IMR-90 (cell line): ENCODE data around the gene BAZ1A.

ENCODE experiments used
- BHLHE40 ChIP-seq: fragments of 150-350 bp; IDR thresholded peaks from 2 replicates; pipeline ENCODE4 v1.6.1; 2016; ENCODE audit warnings: mild to moderate bottlenecking, low read depth, low read length
- CEBPB ChIP-seq: IDR thresholded peaks from 2 replicates; pipeline ENCODE4 v1.6.1; 2012; ENCODE audit warnings: low read depth, low read length, improper control_type of control experiment
- CTCF ChIP-seq: conservative IDR thresholded peaks from 2 replicates; pipeline ENCODE4 v1.5.1; 2012; ENCODE audit warnings: mild to moderate bottlenecking, low read depth, low read length, improper control_type of control experiment
- ELK1 ChIP-seq: fragments of 150-350 bp; IDR thresholded peaks from 2 replicates; pipeline ENCODE4 v1.6.1; 2016; ENCODE audit warnings: low read depth, mild to moderate bottlenecking, low read length, moderate library complexity, borderline replicate concordance
- MAFK ChIP-seq: IDR thresholded peaks from 2 replicates; pipeline ENCODE4 v1.6.1; 2012; ENCODE audit warnings: low read depth, low read length, improper control_type of control experiment
- MAZ ChIP-seq: IDR thresholded peaks from 2 replicates; pipeline ENCODE4 v1.6.1; 2012; ENCODE audit warnings: low read depth, mild to moderate bottlenecking, low read length, improper control_type of control experiment, moderate library complexity, borderline replicate concordance
- MXI1 ChIP-seq: IDR thresholded peaks from 2 replicates; pipeline ENCODE4 v1.6.1; 2012; ENCODE audit warnings: low read depth, mild to moderate bottlenecking, low read length, moderate library complexity, borderline replicate concordance
- POLR2A ChIP-seq: IDR thresholded peaks from 2 replicates; pipeline ENCODE4 v1.6.1; 2012; ENCODE audit warnings: mild to moderate bottlenecking, low read depth, low read length
- RAD21 ChIP-seq: IDR thresholded peaks from 2 replicates; pipeline ENCODE4 v1.6.1; 2012; ENCODE audit warnings: low read length, improper control_type of control experiment
- SMC3 ChIP-seq: fragments of 150-350 bp; IDR thresholded peaks from 2 replicates; pipeline ENCODE4 v1.6.1; 2016; ENCODE audit warnings: low read depth, mild to moderate bottlenecking, antibody characterized with exemption, low read length, moderate library complexity
- USF2 ChIP-seq: fragments of 150-350 bp; IDR thresholded peaks from 2 replicates; pipeline ENCODE4 v1.6.1; 2017; ENCODE audit warnings: mild to moderate bottlenecking, antibody characterized with exemption, low read length, low read depth

- TF ChIP-seq CTCF, result no peak
- no peak for TF ChIP-seq POLR2A
- TF ChIP-seq RAD21, result no peak
- no peak for TF ChIP-seq ELK1
- no peak for TF ChIP-seq BHLHE40
- no peak for TF ChIP-seq CEBPB
- TF ChIP-seq USF2, result no peak
- no peak for TF ChIP-seq SMC3
- TF ChIP-seq MXI1, result no peak
- TF ChIP-seq MAFK, result no peak
- no peak for TF ChIP-seq MAZ
Measured at GRCh38 chr14:34733245-34733644, 141.9 kb downstream of the BAZ1A start.
